WTC11 (cell line): Measurements from ENCODE around the gene ADAM12.

Source experiments
- IRF2 ChIP-seq: sonication (generic); formaldehyde crosslinking; IDR thresholded peaks from 2 replicates; pipeline ENCODE4 v1.8.0; 2022; ENCODE audit warnings: low read depth, missing genetic modification reagents, borderline replicate concordance
- JUN ChIP-seq: sonication (generic); formaldehyde crosslinking; IDR thresholded peaks from 2 replicates; pipeline ENCODE4 v1.8.0; 2023; ENCODE audit warnings: mild to moderate bottlenecking, missing genetic modification reagents
- NR2C2 ChIP-seq: sonication (generic); formaldehyde crosslinking; IDR thresholded peaks from 2 replicates; pipeline ENCODE4 v1.8.0; 2022; ENCODE audit warnings: mild to moderate bottlenecking, missing genetic modification reagents
- NR3C1 ChIP-seq: sonication (generic); formaldehyde crosslinking; conservative IDR thresholded peaks from 2 replicates; pipeline ENCODE4 v1.8.1; 2023; ENCODE audit warnings: low read depth, mild to moderate bottlenecking, missing genetic modification reagents
- SMAD3 ChIP-seq: sonication (generic); formaldehyde crosslinking; IDR thresholded peaks from 2 replicates; pipeline ENCODE4 v1.8.0; 2022; ENCODE audit warnings: missing genetic modification reagents, mild to moderate bottlenecking, borderline replicate concordance
- ZNF263 ChIP-seq: sonication (generic); formaldehyde crosslinking; IDR thresholded peaks from 2 replicates; pipeline ENCODE4 v1.8.1; 2022; ENCODE audit warnings: low read depth, mild to moderate bottlenecking, moderate library complexity, missing genetic modification reagents
- TF ChIP-seq, protein P1 (sequence below): fragments of 200-600 bp; IDR thresholded peaks from 2 replicates; pipeline ENCODE4 v1.8.0; 2022; ENCODE audit warnings: antibody characterized with exemption
- TF ChIP-seq, protein P2 (sequence below): sonication (generic); formaldehyde crosslinking; IDR thresholded peaks from 2 replicates; pipeline ENCODE4 v1.8.1; 2022; ENCODE audit warnings: low read depth, missing genetic modification reagents, borderline replicate concordance
- TF ChIP-seq, protein P3 (sequence below): sonication (generic); formaldehyde crosslinking; IDR thresholded peaks from 2 replicates; pipeline ENCODE4 v1.8.0; 2023; ENCODE audit warnings: mild to moderate bottlenecking, missing genetic modification reagents
- TF ChIP-seq, protein P4 (sequence below): sonication (generic); formaldehyde crosslinking; conservative IDR thresholded peaks from 2 replicates; pipeline ENCODE4 v1.8.1; 2022; ENCODE audit warnings: mild to moderate bottlenecking, missing genetic modification reagents
- TF ChIP-seq, protein P5 (sequence below): sonication (generic); formaldehyde crosslinking; IDR thresholded peaks from 2 replicates; pipeline ENCODE4 v1.8.1; 2022; ENCODE audit warnings: mild to moderate bottlenecking, missing genetic modification reagents, moderate library complexity, borderline replicate concordance

DNA sequence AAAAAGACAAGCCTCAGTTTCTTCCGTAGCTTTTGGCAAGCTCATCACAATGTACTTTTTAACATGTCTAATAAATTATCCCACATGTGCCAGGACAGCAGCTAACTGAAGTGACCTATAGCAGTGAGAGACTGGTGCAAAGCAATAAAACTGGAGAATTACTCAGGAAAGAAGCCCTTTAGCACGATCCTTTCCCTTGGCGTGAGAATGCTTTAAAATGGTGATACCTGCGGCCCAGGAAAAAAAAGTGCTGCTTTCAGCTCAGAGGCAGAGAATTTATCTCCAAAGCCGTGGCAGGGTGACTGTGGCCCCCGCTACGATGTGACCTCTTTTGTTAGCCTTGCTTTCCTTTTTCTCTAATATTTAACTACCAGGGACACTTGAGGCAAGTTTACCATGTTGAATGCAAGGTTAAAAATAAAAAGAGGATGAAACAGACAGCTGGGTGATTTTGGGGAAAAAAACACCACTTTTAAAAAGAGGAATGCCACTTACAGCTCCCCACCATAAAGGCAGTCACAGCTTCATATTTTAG, 307.9 kb downstream of the ADAM12 start:
- TF ChIP-seq, protein P1, sequence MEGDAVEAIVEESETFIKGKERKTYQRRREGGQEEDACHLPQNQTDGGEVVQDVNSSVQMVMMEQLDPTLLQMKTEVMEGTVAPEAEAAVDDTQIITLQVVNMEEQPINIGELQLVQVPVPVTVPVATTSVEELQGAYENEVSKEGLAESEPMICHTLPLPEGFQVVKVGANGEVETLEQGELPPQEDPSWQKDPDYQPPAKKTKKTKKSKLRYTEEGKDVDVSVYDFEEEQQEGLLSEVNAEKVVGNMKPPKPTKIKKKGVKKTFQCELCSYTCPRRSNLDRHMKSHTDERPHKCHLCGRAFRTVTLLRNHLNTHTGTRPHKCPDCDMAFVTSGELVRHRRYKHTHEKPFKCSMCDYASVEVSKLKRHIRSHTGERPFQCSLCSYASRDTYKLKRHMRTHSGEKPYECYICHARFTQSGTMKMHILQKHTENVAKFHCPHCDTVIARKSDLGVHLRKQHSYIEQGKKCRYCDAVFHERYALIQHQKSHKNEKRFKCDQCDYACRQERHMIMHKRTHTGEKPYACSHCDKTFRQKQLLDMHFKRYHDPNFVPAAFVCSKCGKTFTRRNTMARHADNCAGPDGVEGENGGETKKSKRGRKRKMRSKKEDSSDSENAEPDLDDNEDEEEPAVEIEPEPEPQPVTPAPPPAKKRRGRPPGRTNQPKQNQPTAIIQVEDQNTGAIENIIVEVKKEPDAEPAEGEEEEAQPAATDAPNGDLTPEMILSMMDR = no peak
- TF ChIP-seq ZNF263 (CRISPR knock-in tag) = no peak
- TF ChIP-seq, protein P2, sequence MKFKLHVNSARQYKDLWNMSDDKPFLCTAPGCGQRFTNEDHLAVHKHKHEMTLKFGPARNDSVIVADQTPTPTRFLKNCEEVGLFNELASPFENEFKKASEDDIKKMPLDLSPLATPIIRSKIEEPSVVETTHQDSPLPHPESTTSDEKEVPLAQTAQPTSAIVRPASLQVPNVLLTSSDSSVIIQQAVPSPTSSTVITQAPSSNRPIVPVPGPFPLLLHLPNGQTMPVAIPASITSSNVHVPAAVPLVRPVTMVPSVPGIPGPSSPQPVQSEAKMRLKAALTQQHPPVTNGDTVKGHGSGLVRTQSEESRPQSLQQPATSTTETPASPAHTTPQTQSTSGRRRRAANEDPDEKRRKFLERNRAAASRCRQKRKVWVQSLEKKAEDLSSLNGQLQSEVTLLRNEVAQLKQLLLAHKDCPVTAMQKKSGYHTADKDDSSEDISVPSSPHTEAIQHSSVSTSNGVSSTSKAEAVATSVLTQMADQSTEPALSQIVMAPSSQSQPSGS (CRISPR knock-in tag) = no peak
- TF ChIP-seq, protein P3, sequence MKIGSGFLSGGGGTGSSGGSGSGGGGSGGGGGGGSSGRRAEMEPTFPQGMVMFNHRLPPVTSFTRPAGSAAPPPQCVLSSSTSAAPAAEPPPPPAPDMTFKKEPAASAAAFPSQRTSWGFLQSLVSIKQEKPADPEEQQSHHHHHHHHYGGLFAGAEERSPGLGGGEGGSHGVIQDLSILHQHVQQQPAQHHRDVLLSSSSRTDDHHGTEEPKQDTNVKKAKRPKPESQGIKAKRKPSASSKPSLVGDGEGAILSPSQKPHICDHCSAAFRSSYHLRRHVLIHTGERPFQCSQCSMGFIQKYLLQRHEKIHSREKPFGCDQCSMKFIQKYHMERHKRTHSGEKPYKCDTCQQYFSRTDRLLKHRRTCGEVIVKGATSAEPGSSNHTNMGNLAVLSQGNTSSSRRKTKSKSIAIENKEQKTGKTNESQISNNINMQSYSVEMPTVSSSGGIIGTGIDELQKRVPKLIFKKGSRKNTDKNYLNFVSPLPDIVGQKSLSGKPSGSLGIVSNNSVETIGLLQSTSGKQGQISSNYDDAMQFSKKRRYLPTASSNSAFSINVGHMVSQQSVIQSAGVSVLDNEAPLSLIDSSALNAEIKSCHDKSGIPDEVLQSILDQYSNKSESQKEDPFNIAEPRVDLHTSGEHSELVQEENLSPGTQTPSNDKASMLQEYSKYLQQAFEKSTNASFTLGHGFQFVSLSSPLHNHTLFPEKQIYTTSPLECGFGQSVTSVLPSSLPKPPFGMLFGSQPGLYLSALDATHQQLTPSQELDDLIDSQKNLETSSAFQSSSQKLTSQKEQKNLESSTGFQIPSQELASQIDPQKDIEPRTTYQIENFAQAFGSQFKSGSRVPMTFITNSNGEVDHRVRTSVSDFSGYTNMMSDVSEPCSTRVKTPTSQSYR = no peak
- TF ChIP-seq, protein P4, sequence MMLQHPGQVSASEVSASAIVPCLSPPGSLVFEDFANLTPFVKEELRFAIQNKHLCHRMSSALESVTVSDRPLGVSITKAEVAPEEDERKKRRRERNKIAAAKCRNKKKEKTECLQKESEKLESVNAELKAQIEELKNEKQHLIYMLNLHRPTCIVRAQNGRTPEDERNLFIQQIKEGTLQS = no peak
- TF ChIP-seq SMAD3 (CRISPR knock-in tag) = no peak
- TF ChIP-seq, protein P5, sequence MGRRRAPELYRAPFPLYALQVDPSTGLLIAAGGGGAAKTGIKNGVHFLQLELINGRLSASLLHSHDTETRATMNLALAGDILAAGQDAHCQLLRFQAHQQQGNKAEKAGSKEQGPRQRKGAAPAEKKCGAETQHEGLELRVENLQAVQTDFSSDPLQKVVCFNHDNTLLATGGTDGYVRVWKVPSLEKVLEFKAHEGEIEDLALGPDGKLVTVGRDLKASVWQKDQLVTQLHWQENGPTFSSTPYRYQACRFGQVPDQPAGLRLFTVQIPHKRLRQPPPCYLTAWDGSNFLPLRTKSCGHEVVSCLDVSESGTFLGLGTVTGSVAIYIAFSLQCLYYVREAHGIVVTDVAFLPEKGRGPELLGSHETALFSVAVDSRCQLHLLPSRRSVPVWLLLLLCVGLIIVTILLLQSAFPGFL (CRISPR knock-in tag) = no peak
- no peak for TF ChIP-seq NR2C2 (CRISPR knock-in tag)
- TF ChIP-seq JUN (CRISPR knock-in tag) = no peak
- no peak for TF ChIP-seq NR3C1 (CRISPR knock-in tag)
- TF ChIP-seq IRF2 = no peak
